Neural cell (in vitro differentiated cells): ENCODE measurements around the gene SLC9A5. TPM values are rescaled to one million over a fixed set of nuclear protein-coding genes. Genes with fewer than 3 reads are reported as not detected.

Experiments
- H2AFZ ChIP-seq: fragments of 200-600, 300-800 bp; sonication (generic), shearing (Covaris generic); 2 replicates; pipeline ENCODE4 v1.6.0; 2014; ENCODE audit warnings: low read depth, mild to moderate bottlenecking, antibody characterized with exemption, low read length, moderate library complexity
- H3F3A ChIP-seq: fragments of 200-600 bp; shearing (Covaris generic); 2 replicates; pipeline ENCODE4 v1.6.1; 2016; ENCODE audit warnings: mild to moderate bottlenecking, moderate library complexity, mixed read lengths, antibody characterized with exemption, low read length; ENCODE audit not compliant: insufficient read depth, poor library complexity, severe bottlenecking
- H3K27ac ChIP-seq: fragments of 200-600, 300-800 bp; sonication (generic), shearing (Covaris generic); 2 replicates; pipeline ENCODE4 v1.5.1; 2014; ENCODE audit warnings: mild to moderate bottlenecking, low read length, moderate library complexity
- H3K27me3 ChIP-seq: fragments of 300-800, 200-600 bp; sonication (generic), shearing (Covaris generic); 2 replicates; pipeline ENCODE4 v1.6.0; 2014; ENCODE audit warnings: mild to moderate bottlenecking, low read depth, low read length, moderate library complexity; ENCODE audit not compliant: insufficient read depth
- H3K36me3 ChIP-seq: fragments of 300-800, 200-600 bp; sonication (generic), shearing (Covaris generic); 2 replicates; pipeline ENCODE4 v1.5.1; 2014; ENCODE audit warnings: mild to moderate bottlenecking, antibody characterized with exemption, low read length, moderate library complexity; ENCODE audit not compliant: insufficient read depth
- H3K4me2 ChIP-seq: fragments of 300-800, 200-600 bp; sonication (generic), shearing (Covaris generic); 2 replicates; pipeline ENCODE4 v1.6.0; 2014; ENCODE audit warnings: mild to moderate bottlenecking, low read length
- H3K4me3 ChIP-seq: fragments of 300-800, 200-600 bp; sonication (generic), shearing (Covaris generic); 2 replicates; pipeline ENCODE4 v1.5.1; 2014; ENCODE audit warnings: mild to moderate bottlenecking, low read length, moderate library complexity
- H3K79me2 ChIP-seq: fragments of 200-600 bp; shearing (Covaris generic); replicated peaks from 2 replicates; pipeline ENCODE4 v1.6.0; 2014; ENCODE audit warnings: mild to moderate bottlenecking, low read length, moderate library complexity; ENCODE audit not compliant: insufficient read depth
- H3K9ac ChIP-seq: fragments of 300-800, 200-600 bp; sonication (generic), shearing (Covaris generic); 2 replicates; pipeline ENCODE4 v1.6.1; 2016; ENCODE audit warnings: mild to moderate bottlenecking, low read length, mixed read lengths
- H3K9me2 ChIP-seq: fragments of 200-600 bp; shearing (Covaris generic); 2 replicates; pipeline ENCODE4 v1.6.1; 2016; ENCODE audit warnings: mild to moderate bottlenecking, low read length, mixed read lengths; ENCODE audit not compliant: insufficient read depth
- H3K9me3 ChIP-seq: fragments of 200-600, 300-800 bp; sonication (generic), shearing (Covaris generic); 2 replicates; pipeline ENCODE4 v1.6.1; 2016; ENCODE audit warnings: mild to moderate bottlenecking, mixed run types, low read length, moderate library complexity, mixed read lengths
- H4K20me1 ChIP-seq: fragments of 200-600 bp; shearing (Covaris generic); 2 replicates; pipeline ENCODE4 v1.6.1; 2016; ENCODE audit warnings: mild to moderate bottlenecking, mixed run types; ENCODE audit not compliant: insufficient read depth
- CTCF ChIP-seq: fragments of 450-650 bp; IDR thresholded peaks from 2 replicates; pipeline ENCODE4 v1.5.1; 2014; ENCODE audit warnings: antibody characterized with exemption, mild to moderate bottlenecking, moderate library complexity; ENCODE audit not compliant: poor library complexity, severe bottlenecking
- RAD21 ChIP-seq: fragments of 450-650 bp; conservative IDR thresholded peaks from 2 replicates; pipeline ENCODE4 v1.6.1; 2014; ENCODE audit warnings: antibody characterized with exemption, mild to moderate bottlenecking, moderate library complexity
- REST ChIP-seq: IDR thresholded peaks from 2 replicates; pipeline ENCODE4 v1.6.1; 2012; ENCODE audit warnings: borderline replicate concordance
- SMC3 ChIP-seq: fragments of 450-650 bp; conservative IDR thresholded peaks from 2 replicates; pipeline ENCODE4 v1.6.1; 2014; ENCODE audit warnings: antibody characterized with exemption, mild to moderate bottlenecking, moderate library complexity; ENCODE audit not compliant: poor library complexity
- TAF1 ChIP-seq: IDR thresholded peaks from 2 replicates; pipeline ENCODE4 v1.6.1; 2012; ENCODE audit warnings: low read depth
- polyA plus RNA-seq: library from polyadenylated mRNA; depleted of rRNA; stranded (reverse); fragments of >200 nt; gene quantifications from 2 replicates; pipeline ENCODE4 v1.2.3, GENCODE V29; 2014

The SLC9A5 gene
- polyA plus RNA-seq, 1 donor from 2014 or later: 1.8 TPM

GRCh38 chr16:67247192-67248072, 1.3 kb upstream of the SLC9A5 start, which contains the start of gene FHOD1:
Gene FHOD1, minus strand, starts transcription at chr16:67247481. Its CDS starts 71 bp downstream, at chr16:67247410.
- Histone ChIP-seq H3F3A (no peaks in the 10 kb centered on the region), H3K27me3 (peaks cover 49% of the 10 kb centered on the region), H3K9me2 (no peaks in the 10 kb centered on the region), H2AFZ (no peak within 1 kb of the TSS), H3K4me2 (peak within 1 kb of the TSS; percentile 73), H3K9me3 (no peaks in the 10 kb centered on the region), H4K20me1 (no peaks in the 10 kb centered on the region), H3K4me3 (peak within 1 kb of the TSS; percentile 70), H3K27ac (no peak within 1 kb of the TSS), H3K79me2 (no peaks in the 10 kb centered on the region), H3K9ac (peak within 1 kb of the TSS; percentile 59), H3K36me3 (no peaks in the 10 kb centered on the region)
- TF ChIP-seq REST: no peak
- TF ChIP-seq CTCF: peak; percentile 18
- no peak for TF ChIP-seq TAF1

GRCh38 chr16:67248073-67248400, 742 bp upstream of the SLC9A5 start:
- Histone ChIP-seq H4K20me1 (no peaks in the 10 kb centered on the region), H3K4me3 (peak overlapping the region; percentile 70), H3K9me3 (no peaks in the 10 kb centered on the region), H3K79me2 (no peaks in the 10 kb centered on the region), H3K4me2 (peak overlapping the region; percentile 73), H2AFZ (no peak overlapping the region), H3K9me2 (no peaks in the 10 kb centered on the region), H3K27ac (no peak overlapping the region), H3K36me3 (no peaks in the 10 kb centered on the region), H3K27me3 (peaks cover 49% of the 10 kb centered on the region), H3F3A (no peaks in the 10 kb centered on the region), H3K9ac (peak overlapping the region; percentile 59)
- TF ChIP-seq REST: no peak
- TF ChIP-seq RAD21: no peak
- no peak for TF ChIP-seq SMC3
